OCI-M2 (cell line): ENCODE data around the gene SEMA6D.

Experiments used
- DNase-seq: peaks from one replicate; lab custom pipeline; 2025; ENCODE audit not compliant: unreplicated experiment; lab: John Stamatoyannopoulos, UW

Gene SEMA6D, protein sequence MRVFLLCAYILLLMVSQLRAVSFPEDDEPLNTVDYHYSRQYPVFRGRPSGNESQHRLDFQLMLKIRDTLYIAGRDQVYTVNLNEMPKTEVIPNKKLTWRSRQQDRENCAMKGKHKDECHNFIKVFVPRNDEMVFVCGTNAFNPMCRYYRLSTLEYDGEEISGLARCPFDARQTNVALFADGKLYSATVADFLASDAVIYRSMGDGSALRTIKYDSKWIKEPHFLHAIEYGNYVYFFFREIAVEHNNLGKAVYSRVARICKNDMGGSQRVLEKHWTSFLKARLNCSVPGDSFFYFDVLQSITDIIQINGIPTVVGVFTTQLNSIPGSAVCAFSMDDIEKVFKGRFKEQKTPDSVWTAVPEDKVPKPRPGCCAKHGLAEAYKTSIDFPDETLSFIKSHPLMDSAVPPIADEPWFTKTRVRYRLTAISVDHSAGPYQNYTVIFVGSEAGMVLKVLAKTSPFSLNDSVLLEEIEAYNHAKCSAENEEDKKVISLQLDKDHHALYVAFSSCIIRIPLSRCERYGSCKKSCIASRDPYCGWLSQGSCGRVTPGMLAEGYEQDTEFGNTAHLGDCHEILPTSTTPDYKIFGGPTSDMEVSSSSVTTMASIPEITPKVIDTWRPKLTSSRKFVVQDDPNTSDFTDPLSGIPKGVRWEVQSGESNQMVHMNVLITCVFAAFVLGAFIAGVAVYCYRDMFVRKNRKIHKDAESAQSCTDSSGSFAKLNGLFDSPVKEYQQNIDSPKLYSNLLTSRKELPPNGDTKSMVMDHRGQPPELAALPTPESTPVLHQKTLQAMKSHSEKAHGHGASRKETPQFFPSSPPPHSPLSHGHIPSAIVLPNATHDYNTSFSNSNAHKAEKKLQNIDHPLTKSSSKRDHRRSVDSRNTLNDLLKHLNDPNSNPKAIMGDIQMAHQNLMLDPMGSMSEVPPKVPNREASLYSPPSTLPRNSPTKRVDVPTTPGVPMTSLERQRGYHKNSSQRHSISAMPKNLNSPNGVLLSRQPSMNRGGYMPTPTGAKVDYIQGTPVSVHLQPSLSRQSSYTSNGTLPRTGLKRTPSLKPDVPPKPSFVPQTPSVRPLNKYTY

DNA sequence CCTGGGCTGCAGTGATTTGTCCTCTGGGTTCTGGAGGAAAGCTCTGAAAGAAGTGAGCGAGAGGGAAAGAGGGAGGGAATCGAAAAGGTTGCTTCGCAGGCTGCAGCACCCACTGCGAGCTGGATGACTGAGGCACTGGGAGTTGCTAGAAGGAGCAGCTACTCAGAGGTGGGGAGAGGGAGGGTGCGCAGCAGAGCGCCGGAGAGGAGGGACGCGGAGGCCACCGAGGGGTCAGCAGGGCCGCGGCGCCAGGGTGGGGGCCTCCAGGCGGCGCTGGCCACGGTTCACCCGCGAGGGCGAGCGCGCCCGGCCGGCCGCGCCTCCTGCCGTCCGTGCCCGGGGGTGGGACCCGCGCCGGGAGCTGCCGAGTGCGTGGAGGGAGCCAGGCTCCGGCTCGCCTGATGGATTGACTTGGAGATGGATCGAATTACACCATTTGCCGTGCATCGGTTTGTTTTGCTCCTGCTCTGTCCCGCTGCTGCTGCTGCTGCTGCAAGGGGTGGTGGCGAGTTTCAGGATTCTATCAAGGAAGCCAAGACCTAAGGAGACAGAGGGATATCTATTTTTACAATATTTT lies at the start of gene SEMA6D:
Gene SEMA6D, plus strand, starts transcription at position 470 of the 577 bp plus-strand sequence. CDS start 42,294 bp downstream, outside the sequence.
- DNase-seq = no peak

DNA sequence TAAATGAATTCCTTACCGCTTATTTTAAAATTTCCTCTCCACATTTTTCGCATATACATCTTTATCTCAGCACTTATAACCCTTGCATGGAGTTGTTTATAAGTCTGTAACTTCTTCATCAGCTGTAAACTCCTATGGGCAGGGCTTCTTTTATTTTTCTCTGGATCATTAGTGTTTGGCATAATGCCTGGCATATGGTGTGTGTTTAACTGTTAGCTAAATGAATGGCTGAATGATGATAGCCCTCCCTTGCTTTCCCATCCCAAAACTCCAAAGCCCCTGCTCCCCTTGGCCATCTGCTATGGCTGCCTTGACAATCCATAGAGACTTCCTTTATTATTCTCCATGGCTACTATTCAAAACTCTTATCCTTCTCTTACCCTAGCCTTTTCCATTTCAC lies 48.1 kb upstream of the SEMA6D start:
- no peak for DNase-seq

DNA sequence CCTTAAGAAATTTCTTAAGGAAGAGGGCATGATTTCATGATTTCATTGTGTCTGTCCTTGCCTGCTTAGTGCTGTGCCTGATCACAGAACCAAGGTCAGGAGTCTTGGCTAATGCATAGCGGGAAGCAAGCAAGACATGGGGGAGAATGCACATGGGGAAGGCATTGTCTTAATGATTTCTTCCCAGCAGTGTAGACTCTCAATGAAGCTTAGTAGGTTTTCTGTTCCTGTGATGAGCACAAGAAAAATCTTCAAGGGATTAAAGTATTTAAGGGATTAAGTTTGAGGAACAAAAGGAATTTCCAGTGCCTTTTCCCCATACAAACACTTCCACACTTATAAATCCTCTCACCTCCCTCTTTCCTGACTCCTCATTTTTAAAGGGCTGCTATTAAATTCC lies 46.9 kb upstream of the SEMA6D start:
- no peak for DNase-seq

DNA sequence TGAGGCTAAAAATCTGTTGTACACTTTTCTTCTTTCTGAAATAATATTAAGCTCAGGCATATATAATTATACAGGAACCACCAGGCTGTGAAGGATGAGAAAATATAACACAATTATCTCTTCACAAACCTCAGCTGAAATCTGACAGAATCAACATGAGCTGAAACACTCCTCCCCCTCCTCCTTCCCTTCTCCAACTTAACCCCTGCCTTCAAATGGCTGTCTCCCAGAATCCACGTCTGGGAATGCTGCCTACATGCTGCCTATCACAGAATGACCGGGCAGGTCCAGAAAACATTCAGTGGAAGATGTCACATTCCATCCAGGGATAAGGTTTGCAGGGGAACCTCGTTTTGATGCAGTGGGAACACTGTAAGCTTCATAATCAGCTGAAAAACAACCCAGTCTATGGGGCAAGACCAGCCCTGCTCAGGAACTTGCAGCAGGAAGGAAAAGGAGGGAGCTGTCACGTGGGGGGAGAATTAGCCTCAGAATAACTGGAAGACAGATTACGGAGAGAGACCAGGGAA lies 44.0 kb upstream of the SEMA6D start:
- no peak for DNase-seq

DNA sequence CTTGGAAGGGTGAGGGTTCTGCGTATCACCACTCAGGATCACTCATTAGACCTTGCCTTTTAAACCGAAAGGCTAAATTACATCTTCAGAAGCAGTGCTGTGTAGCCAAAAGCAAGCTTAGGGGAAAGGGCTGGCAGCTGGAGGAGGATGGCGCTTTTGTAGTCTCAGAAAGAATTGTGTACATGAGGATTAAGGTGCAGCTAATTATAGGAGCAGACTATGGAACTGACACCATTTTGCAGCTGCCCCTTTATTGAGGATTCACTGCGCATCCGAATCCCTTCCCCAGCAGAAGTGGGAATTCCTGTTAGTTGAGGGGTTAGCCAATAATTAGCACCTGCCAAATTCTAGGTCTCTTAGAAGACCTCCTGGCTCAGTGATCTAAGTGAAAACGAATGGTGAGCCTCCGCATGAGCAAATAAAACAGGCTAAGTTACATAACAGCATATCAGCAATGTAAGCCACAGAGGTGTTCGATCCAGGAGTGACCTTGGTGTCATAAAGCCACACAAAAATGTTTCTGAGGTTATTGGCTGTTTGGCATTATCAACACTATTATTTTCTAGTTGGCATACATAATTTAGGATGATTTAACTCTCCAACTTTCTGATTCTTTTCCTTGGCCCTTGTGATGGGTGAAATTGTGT lies 42.6 kb upstream of the SEMA6D start:
- no peak for DNase-seq

DNA sequence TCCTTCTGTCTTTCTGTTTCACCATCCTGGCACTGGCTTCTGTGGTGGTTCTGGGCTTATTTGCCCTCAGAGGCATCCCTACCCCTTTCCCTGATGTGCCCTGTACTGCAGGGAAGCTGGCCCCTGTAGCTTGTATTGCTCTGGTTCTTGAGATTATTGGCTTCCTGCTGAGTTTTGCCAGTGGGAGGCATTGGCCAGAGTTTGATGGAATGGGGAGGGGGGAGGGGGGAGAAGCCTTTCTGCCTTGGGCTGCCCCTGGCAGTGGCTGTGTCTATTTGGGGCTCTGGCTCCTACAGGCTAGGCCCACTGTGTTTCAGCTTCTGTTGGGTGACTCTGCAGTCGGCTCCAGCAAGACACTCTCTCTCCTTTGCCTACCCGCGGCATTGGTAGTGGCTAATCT lies 41.6 kb upstream of the SEMA6D start:
- DNase-seq = no peak

DNA sequence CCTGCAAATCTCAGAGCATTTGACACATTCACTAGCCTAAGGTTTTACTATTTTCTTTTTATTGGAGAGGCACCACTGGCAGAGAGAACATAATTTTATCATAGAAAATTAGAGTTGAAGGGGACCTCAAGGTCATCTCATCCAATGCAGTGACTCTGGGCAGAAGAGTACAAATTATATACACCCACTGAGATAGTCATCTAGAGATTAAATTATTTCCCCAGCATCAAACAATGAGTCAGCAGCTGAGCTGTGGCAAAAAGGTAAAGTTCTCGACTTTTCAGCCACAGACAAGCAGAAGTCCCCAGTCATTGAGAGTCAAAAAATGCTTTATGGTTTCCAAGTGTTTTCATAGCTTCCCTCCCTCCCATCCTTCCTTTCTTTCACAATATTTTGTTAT lies 39.3 kb upstream of the SEMA6D start:
- DNase-seq = no peak

DNA sequence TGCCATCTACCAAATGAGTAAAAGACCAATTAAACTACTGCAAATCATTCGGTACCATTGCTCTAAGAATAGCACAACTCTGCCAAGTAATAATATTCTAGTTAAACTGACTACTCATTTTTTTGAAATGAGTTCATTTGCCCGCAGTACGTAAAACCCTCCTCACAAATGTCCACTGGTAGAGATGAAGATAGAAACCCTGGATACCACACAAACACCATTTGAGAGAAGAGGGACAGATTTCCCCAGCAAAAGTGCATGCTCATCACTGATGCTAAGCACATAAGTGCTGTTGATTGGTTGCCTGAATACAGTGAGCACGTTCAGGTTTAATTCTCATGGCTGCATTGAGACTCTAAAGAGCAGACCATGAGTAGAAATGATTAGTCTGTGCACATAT lies 34.6 kb upstream of the SEMA6D start:
- no peak for DNase-seq

DNA sequence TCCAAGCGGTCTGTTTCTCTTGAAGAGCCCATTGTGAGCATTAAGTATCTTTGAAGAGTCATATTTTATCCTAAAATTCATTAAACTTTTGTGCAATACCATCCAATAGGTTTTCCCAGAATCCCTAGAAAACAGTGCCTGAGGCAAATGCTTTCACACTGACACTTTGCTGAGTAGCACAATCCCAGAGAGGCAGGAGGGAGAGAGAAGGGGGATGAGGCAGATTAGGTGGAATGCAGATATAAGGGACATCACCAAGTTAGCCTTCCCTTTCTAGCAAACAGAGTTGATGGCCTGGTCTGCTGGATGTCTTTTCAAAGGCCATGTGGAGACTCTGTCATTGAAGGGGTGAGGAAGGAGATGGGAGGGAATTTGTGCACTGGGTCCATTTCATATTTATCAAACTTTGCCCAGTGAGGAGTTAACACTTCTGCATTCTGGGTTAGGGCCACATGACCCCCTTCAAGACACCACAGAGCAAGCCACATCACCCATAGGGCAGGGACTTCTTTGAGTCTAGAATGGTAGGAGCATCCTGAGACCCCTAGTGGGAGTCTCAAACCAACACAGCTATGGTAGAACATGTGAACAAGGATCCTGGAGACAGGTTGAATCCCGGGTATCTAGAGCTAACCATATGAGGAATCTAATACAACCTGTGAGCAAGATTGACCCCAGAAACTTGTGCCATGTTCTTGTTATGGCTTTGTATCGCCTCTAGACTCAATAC lies 32.0 kb upstream of the SEMA6D start:
- DNase-seq = no peak

DNA sequence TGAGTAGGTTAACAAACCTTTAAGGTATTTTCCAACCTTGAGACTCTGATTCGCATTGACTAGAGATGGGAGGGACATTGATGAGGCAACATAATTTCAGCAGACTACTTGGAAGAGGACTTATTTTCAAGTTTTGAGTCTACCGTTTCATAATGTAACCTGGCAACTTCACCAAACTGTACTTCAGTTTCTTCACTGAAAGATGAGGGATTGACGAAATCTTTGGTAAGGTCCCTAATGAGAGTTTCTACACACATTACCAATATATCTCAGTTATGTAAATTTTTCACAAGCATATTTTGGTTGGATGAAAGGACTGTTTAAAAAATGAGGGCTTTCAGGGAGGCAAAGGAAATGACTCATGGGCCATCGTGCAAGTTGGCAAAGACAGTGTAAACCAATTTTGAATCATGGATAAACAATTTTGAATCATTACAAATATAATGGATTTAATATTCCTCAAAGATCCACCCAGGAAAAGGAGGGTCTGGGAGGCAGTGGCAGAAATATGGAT lies 28.7 kb upstream of the SEMA6D start:
- DNase-seq = no peak

DNA sequence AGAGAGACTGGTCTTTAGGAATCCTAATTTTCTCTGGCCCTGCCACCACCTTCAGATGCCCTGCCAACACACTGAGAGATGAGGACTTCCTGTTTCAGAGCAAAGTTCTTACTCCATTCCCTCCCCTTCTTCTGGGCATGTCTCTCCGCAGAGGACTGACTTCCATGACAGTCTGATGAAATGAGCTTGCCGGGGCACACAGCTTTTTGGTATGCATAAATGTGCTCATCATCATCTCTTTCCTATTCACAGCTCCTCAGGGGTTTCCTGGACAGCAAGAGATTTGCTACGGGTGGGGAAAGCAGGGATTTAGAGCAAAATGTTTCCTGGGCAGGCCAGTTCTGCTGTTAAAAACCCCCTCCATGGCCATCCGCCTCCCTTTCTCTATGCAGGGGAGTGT lies 27.6 kb upstream of the SEMA6D start:
- no peak for DNase-seq

DNA sequence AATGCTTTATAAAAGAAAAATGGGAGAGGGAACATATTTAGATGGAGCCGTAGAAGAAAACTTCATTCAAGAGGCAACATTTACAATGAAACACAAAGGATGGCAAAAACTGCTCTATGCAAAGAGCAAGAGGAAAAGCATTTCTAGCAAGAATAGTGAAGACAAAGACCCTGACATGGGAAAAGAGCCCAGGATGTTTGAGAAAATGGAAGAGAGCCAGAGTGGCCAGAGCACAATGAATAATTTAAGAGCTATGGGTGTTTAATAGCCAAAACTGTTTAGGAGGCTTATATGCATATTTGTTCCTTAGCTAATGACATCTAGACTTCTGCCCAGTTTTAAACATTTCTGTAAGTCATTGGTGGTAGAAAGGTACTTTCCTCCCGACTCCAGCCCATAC lies 25.4 kb upstream of the SEMA6D start:
- DNase-seq = no peak

DNA sequence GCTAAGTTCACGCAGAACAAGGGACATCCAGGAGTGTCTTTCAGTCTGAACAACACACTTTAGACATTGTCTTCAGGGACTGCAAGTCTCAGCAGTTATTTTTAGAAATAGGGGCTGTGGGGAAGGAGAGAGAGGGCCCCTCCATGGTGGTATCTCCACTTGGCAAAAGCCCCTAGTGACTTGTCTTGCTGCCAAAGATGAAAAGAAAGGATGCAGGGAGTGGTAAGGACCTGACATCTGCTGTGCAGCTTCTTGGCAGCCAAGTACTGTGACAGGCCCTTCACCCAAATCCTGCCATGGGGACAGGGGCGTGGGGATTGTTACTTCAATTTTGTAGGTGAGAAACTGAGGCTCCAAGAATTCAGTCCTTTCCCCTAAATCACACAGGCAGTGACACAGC lies 21.0 kb upstream of the SEMA6D start:
- no peak for DNase-seq

DNA sequence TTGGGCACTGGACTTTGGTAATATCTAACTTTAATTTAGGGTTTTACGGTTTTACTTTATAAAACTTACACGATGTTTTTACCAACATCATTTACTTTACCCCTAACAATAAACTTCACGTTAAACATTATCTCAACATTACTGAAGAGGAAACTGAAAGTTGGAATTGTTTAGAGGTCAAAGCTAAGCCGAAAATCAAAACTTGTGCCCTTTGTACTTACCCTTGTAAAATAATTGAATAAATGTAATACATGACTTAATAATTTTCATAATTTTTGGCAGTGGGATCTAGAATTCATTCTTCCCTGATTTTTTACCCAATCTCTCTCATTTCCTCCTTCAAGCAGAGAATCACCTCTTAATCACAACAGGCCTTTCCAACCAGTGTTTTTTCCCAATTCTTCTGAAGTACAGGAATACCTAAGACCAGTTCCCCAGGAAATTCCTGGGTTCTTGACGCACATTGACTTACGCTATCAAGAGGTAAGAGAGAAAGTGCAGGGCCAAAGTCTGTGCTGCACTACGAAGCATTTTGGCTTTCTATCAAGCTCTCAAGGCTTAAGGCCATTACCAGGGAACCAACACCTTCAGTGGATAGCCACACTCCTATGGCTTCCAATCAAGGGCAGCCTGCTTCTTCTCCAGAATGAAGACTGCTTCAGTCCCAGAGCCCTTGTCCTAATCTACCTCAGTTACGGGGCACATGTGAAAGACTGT lies 11.9 kb upstream of the SEMA6D start:
- DNase-seq = no peak

DNA sequence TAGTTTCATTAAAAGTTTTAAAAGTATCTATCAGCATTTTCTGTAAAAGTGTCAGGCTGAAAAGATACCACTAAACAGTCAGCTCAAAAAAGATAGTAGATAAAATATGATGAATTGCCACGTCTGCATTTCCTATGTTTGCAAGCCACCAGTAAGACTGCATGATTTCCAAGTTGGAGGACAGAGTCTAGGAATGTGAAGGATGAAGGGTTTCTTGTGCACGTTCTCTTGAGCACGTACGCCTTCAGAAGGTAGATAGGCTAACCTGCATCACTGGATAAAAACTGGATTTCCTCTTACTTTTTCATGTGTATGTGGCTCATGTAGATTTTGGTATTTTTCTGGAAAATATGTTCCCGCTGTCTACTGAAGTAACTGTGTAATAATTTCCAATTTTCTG lies 9.9 kb upstream of the SEMA6D start:
- DNase-seq = no peak

DNA sequence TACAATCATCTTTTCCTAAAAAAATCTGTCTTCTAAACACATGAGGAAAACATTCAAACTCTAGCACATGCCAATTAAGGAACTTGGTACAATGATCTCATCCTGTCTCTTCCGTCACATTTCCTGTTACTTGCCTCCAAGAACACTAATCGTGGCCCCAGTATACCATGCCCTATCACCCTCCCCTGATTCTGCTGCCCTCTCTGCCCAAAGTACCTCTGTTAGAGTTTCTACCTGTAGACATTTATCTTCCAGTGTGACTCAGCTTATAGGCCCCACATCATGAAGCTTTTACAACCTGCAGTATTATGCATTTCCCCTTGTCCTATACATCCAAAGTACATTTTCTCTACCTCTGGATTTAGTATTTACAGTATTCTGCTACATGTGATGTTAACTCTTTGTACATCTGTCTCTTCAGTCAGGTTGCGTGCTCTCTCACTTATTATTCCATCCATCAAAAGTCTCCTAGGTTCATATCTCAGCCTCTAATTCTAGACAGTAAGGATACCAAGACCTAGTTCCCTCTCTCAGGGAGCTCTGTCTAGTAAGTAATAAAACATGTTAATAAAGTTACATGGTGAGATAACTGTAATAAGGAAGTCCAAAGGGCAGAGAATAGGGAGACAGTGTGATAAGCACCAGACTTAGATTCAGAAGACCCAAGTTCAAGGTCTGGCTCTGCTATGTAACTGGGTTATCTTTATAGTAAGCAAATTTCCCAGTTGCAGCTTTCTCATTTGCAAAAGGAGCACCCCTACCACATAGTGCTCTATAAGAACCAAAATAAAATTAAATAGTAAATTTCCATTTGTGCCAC lies 8.9 kb upstream of the SEMA6D start:
- DNase-seq = no peak

DNA sequence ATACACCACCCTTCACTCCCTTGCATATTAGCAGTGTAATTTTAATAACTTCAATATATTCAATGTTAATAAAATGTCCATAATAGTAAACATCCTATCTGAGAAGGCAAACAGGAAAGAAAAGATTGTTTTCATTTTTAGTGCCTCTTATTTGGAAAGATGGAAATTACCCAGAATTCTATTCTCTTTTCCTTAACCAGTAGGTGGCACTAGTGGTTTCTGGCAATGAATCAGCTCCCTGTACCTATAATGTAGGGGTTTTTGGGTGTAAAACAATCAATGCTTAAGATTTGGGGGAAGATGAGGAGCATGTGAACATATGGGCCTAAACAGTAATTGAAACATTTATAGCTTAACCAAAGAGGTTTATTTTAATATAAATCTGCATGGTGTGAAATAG lies 5.7 kb upstream of the SEMA6D start:
- no peak for DNase-seq

DNA sequence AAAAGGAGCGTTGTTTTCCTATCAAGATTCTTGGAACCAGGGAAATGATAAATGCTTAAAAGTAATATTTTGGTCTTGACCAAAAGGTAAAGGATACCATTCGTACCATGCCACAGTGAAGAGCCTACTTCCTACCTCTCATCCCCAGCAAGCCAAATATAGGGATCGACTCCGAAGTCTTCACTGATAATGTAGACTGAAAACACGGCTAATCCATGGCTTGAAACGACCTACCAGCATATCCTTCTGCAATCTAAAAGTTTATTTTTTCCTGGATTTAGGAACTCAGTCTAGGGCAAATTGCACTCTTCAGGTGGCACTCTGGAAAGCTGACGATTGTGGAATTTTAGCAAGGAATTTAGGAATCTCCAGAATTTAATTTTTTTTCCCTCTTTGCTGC lies 1.9 kb upstream of the SEMA6D start:
- DNase-seq = no peak
